ENCODE results near the gene ADPRH.
A peak's percentile ranks its signal among the peaks of the same experiment; 100 is the strongest.
"Not testable (repeated sequence)": the region's sequence is repeated elsewhere in the genome, so short reads cannot be mapped to it uniquely, and the experiment has no call there.

Gene ADPRH

DNA sequence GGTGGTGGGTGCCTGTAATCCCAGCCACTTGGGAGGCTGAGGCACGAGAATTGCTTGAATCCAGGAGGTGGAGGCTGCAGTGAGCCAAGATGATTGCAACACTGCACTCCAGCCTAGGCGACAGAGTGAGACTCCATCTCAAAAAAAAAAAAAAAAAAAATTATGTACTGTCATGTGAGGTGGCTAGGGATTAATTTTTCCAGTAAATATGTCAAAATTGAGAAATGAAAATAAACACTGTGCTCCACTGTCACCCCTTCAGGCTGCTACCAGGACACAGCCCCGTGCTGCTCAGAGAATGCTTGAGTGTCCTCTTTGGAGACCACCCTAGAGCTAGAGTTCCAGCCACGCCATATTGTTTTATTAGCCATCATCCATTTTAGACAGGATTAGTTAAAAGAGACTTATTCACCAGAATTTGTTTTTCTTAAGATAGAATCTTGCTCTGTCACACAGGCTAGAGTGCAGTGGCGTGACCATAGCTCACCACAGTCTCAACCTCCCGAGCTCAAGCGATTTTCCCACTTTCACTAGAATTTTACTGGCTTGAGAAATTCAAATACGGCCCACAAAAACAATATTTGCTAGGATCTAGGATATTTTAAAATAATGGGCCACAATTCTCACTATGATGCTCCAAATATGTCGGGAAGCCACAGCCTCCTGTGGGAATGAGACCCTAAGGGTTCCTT lies 20.5 kb upstream of the ADPRH start:
- peak overlapping the region; percentile 94 for H3K27ac ChIP-seq (ENCODE audit: low read length)
- peak overlapping the region; percentile 5; the same call in 1 of the 2 replicates for H2AFZ ChIP-seq (ENCODE audit: low read depth, low read length)
- peak overlapping the region; percentile 96 for H3K9ac ChIP-seq (ENCODE audit: low read length)

DNA sequence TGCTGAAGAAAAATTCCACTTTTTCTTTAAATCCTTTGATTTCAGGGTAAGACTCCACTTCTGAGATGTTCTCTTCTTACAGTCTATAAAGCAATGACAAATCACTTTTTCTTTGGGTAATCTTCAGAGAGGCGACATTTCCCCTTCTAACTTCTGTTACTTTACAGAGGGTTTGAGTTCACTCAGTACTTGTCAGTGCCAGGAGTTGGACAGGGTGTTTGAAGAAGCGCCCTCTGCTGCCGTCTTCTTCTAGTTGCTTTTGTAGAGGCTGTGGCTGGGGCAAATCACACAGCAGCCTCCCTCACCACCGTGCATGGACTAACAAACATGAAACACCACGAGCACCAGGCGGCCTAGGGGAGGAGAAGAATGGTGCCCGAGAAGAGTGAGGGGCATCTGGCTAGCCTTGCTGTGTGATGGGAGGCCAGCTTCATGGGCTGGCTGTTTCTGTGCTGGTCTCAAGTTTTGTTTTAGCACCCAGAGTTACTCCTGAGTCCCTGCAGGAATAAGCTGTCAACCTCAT lies 19.8 kb upstream of the ADPRH start, which contains the start of gene CD80:
Gene CD80, minus strand, starts transcription at position 174 of the 523 bp plus-strand sequence. CDS start 1,886 bp downstream, outside the sequence.
- Histone ChIP-seq H3K4me1 (ENCODE audit: low read length) (peaks cover 68% of the 10 kb centered on the region), H3K9ac (ENCODE audit: low read length) (peak within 1 kb of the TSS; percentile 96), H3K36me3 (replicated peaks; ENCODE audit: low read depth, low read length) (peaks cover 32% of the 10 kb centered on the region), H3K4me3 (ENCODE audit: low read length) (peak within 1 kb of the TSS; percentile 80), H2AFZ (ENCODE audit: low read depth, low read length) (peak within 1 kb of the TSS; percentile 60), H3K4me2 (ENCODE audit: low read length) (peak within 1 kb of the TSS; percentile 93), H3K27ac (ENCODE audit: low read length) (peak within 1 kb of the TSS; percentile 94), H4K20me1 (ENCODE audit: insufficient read depth, low read length) (no peaks in the 10 kb centered on the region), H3K79me2 (ENCODE audit: low read length) (peaks cover 75% of the 10 kb centered on the region), H3K9me3 (ENCODE audit: insufficient read depth, low read length) (no peaks in the 10 kb centered on the region), H3K27me3 (ENCODE audit: low read depth, low read length) (no peaks in the 10 kb centered on the region)
- TF ChIP-seq, protein P1, sequence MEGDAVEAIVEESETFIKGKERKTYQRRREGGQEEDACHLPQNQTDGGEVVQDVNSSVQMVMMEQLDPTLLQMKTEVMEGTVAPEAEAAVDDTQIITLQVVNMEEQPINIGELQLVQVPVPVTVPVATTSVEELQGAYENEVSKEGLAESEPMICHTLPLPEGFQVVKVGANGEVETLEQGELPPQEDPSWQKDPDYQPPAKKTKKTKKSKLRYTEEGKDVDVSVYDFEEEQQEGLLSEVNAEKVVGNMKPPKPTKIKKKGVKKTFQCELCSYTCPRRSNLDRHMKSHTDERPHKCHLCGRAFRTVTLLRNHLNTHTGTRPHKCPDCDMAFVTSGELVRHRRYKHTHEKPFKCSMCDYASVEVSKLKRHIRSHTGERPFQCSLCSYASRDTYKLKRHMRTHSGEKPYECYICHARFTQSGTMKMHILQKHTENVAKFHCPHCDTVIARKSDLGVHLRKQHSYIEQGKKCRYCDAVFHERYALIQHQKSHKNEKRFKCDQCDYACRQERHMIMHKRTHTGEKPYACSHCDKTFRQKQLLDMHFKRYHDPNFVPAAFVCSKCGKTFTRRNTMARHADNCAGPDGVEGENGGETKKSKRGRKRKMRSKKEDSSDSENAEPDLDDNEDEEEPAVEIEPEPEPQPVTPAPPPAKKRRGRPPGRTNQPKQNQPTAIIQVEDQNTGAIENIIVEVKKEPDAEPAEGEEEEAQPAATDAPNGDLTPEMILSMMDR (IDR thresholded peaks at IDR 0.05; ENCODE audit: low read depth, low read length): peak; percentile 49
- TF ChIP-seq EZH2phosphoT487 (IDR thresholded peaks at IDR 0.05; ENCODE audit: low read depth): no peak

More for the DNA sequence above, 20.5 kb upstream of the ADPRH start:
- H3K4me2 ChIP-seq (ENCODE audit: low read length): peak overlapping the region; percentile 93
- H3K36me3 ChIP-seq (replicated peaks; ENCODE audit: low read depth, low read length): peaks cover 38% of the 10 kb centered on the region
- TF ChIP-seq EZH2phosphoT487 (IDR thresholded peaks at IDR 0.05; ENCODE audit: low read depth): no peak
- TF ChIP-seq, protein P1 (IDR thresholded peaks at IDR 0.05; ENCODE audit: low read depth, low read length): no peak
- peak overlapping the region; percentile 80 for H3K4me3 ChIP-seq (ENCODE audit: low read length)
- H3K27me3 ChIP-seq (ENCODE audit: low read depth, low read length): no peaks in the 10 kb centered on the region
- no peaks in the 10 kb centered on the region for H4K20me1 ChIP-seq (ENCODE audit: insufficient read depth, low read length)
- no peaks in the 10 kb centered on the region for H3K9me3 ChIP-seq (ENCODE audit: insufficient read depth, low read length)
- peaks cover 83% of the 10 kb centered on the region for H3K79me2 ChIP-seq (ENCODE audit: low read length)
- H3K4me1 ChIP-seq (ENCODE audit: low read length): peaks cover 75% of the 10 kb centered on the region

DNA sequence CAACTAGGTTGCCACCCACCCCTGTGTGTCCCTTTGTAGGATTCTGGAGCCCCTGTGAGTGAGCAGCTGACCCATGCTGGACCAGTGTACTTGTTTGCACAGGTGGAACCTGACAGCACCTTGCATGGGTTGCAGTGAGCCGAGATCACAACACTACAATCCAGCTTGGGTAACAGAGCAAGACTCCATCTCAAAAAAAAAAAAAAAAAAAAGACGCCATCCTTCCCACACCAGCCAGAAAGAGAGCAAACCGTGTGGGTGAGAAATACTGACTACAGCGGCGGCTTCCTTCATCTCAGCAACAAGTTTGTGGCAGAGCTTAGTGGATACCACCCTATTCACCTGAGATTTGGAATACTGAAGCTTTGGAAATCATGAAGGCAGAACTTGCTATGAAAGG lies 19.1 kb upstream of the ADPRH start:
- Histone ChIP-seq H3K4me1 (ENCODE audit: low read length) (peaks cover 61% of the 10 kb centered on the region), H3K79me2 (ENCODE audit: low read length) (peaks cover 69% of the 10 kb centered on the region), H3K27me3 (ENCODE audit: low read depth, low read length) (no peaks in the 10 kb centered on the region), H3K4me2 (ENCODE audit: low read length) (peak overlapping the region; percentile 93), H3K4me3 (ENCODE audit: low read length) (peak overlapping the region; percentile 80), H4K20me1 (ENCODE audit: insufficient read depth, low read length) (no peaks in the 10 kb centered on the region), H3K9me3 (ENCODE audit: insufficient read depth, low read length) (no peaks in the 10 kb centered on the region), H2AFZ (ENCODE audit: low read depth, low read length) (peak overlapping the region; percentile 60; the same call in 1 of the 2 replicates), H3K27ac (ENCODE audit: low read length) (peak overlapping the region; percentile 94), H3K9ac (ENCODE audit: low read length) (peak overlapping the region; percentile 96), H3K36me3 (replicated peaks; ENCODE audit: low read depth, low read length) (peaks cover 27% of the 10 kb centered on the region)
- TF ChIP-seq, protein P1 (IDR thresholded peaks at IDR 0.05; ENCODE audit: low read depth, low read length): no peak; the same call in 1 of the 2 replicates
- no peak for TF ChIP-seq EZH2phosphoT487 (IDR thresholded peaks at IDR 0.05; ENCODE audit: low read depth)

DNA sequence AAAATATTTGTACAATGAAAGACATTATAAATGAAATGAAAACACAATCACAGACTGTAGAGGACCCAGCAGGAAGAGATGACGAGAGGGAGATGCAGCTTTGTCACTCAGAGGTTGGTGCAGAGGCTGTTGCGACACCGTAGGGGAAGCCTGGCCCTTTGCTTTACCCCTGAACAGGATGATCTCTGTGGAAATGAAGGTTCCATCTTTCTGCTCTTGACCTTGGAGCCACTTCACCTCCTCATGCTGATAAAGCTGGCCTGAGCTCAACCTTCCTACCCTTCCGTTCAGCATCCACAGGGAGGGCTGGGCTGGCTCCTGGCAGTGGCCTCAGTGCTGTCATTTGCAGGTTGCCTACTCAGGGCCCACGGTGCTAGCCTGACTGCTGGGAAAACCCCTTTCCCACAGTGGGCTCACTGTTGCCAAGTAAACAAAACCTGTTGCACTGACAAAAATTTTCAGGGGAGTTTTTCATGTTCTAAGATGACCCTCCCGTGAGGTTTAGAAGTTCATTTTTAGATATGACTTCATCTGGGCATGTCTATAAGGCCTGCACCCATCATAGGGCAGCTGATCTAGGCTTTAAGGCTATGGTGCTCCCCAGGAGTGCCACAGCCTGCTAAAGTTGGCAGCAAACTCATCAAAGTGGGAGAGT lies 16.9 kb upstream of the ADPRH start:
- Histone ChIP-seq H4K20me1 (ENCODE audit: insufficient read depth, low read length) (no peaks in the 10 kb centered on the region), H3K27me3 (ENCODE audit: low read depth, low read length) (no peaks in the 10 kb centered on the region), H3K9ac (ENCODE audit: low read length) (peak overlapping the region; percentile 73), H3K4me2 (ENCODE audit: low read length) (peak overlapping the region; percentile 86), H3K27ac (ENCODE audit: low read length) (peak overlapping the region; percentile 94), H3K36me3 (replicated peaks; ENCODE audit: low read depth, low read length) (peaks cover 9% of the 10 kb centered on the region), H2AFZ (ENCODE audit: low read depth, low read length) (peak overlapping the region; percentile 33; the same call in 1 of the 2 replicates), H3K4me3 (ENCODE audit: low read length) (peak overlapping the region; percentile 76), H3K4me1 (ENCODE audit: low read length) (peaks cover 38% of the 10 kb centered on the region), H3K79me2 (ENCODE audit: low read length) (peaks cover 46% of the 10 kb centered on the region), H3K9me3 (ENCODE audit: insufficient read depth, low read length) (no peaks in the 10 kb centered on the region)
- TF ChIP-seq, protein P1 (IDR thresholded peaks at IDR 0.05; ENCODE audit: low read depth, low read length): no peak

DNA sequence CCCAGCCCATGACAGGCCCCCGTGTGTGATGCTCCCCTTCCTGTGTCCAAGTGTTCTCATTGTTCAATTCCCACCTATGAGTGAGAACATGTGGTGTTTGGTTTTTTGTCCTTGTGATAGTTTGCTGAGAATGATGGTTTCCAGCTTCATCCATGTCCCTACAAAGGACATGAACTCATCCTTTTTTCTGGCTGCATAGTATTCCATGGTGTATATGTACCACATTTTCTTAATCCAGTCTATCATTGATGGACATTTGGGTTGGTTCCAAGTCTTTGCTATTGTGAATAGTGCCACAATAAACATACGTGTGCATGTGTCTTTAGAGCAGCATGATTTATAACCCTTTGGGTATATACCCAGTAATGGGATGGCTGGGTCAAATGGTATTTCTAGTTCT lies 16.0 kb upstream of the ADPRH start:
- Histone ChIP-seq H3K4me1 (ENCODE audit: low read length) (peaks cover 31% of the 10 kb centered on the region), H3K79me2 (ENCODE audit: low read length) (peaks cover 37% of the 10 kb centered on the region), H3K9ac (ENCODE audit: low read length) (peak overlapping the region; percentile 73; the same call in 1 of the 2 replicates), H3K27ac (ENCODE audit: low read length) (peak overlapping the region; percentile 94)
- H3K36me3 ChIP-seq (replicated peaks; ENCODE audit: low read depth, low read length); H3K4me3 ChIP-seq (ENCODE audit: low read length); H3K4me2 ChIP-seq (ENCODE audit: low read length); H4K20me1 ChIP-seq (ENCODE audit: insufficient read depth, low read length); H3K27me3 ChIP-seq (ENCODE audit: low read depth, low read length); H2AFZ ChIP-seq (ENCODE audit: low read depth, low read length); H3K9me3 ChIP-seq (ENCODE audit: insufficient read depth, low read length): not testable (repeated sequence)

Measured in OCI-LY3 (cell line).